SK-N-MC (cell line): ENCODE data around the gene GNB4.

Experiments
- EZH2 ChIP-seq: fragments of 200-600 bp; sonication (generic); IDR thresholded peaks from one replicate; pipeline ENCODE4 v1.6.1; 2017; ENCODE audit warnings: antibody characterized with exemption
- FOXP2 ChIP-seq: optimal IDR thresholded peaks from 2 replicates; pipeline ENCODE3; 2011; ENCODE audit warnings: mild to moderate bottlenecking, moderate library complexity; ENCODE audit not compliant: insufficient read depth; ENCODE audit errors: extremely low read length, control extremely low read depth
- POLR2AphosphoS5 ChIP-seq: IDR thresholded peaks from 2 replicates; pipeline ENCODE4 v1.6.1; 2012; ENCODE audit warnings: mild to moderate bottlenecking, low read depth, low read length, borderline replicate concordance

- TF ChIP-seq FOXP2 (no peak), POLR2AphosphoS5 (no peak), EZH2 (no peak)
Observed at GRCh38 chr3:179402963-179403362, 48.3 kb downstream of the GNB4 start.
